Heart right ventricle (tissue), 16 donors: Measurements from ENCODE around the gene BAIAP2L2. TPM values are rescaled to one million over a fixed set of nuclear protein-coding genes. Genes with fewer than 3 reads are reported as not detected.

Source experiments
- ATAC-seq, 8 donors: fragments of 200-7000 bp; cut with Tn5 transposase; one replicate each; pipeline ENCODE4 v1.9.1; 2020; ENCODE audit warnings: mild to moderate bottlenecking in 8 of 8, moderate library complexity in 8 of 8, moderate number of reproducible peaks in 1 of 8
- DNase-seq, 2 donors: peaks; one replicate each; pipeline ENCODE4 v3.0.0-alpha.2; 2020
- H3K27ac ChIP-seq, 10 donors: fragments of 200-600 bp; sonication (generic) in 2 of 10; one replicate each; pipeline versions ENCODE4 v1.5.0 to v1.8.0; 2020 to 2022; ENCODE audit warnings: mild to moderate bottlenecking in 3 of 10
- H3K27me3 ChIP-seq, 7 donors: fragments of 200-600 bp; one replicate each; pipeline ENCODE4 v1.8.0; 2021 to 2022; ENCODE audit warnings: mild to moderate bottlenecking in 2 of 7
- H3K36me3 ChIP-seq, 9 donors: fragments of 200-600 bp; sonication (generic) in 1 of 9; one replicate each; pipeline versions ENCODE4 v1.5.0 to v1.8.0; 2020 to 2022; ENCODE audit warnings: mild to moderate bottlenecking in 2 of 9
- H3K4me1 ChIP-seq, 9 donors: fragments of 200-600 bp; sonication (generic) in 1 of 9; one replicate each; pipeline versions ENCODE4 v1.5.0 to v1.8.0; 2020 to 2022; ENCODE audit warnings: mild to moderate bottlenecking in 4 of 9
- H3K4me3 ChIP-seq, 10 donors: fragments of 200-600 bp; sonication (generic) in 2 of 10; one replicate each; pipeline versions ENCODE4 v1.5.0 to v1.8.0; 2020 to 2022; ENCODE audit warnings: mild to moderate bottlenecking in 7 of 10, moderate library complexity in 2 of 10
- H3K9me3 ChIP-seq, 11 donors: fragments of 200-600 bp in 10 of 11; sonication (generic) in 2 of 11; one replicate each; pipeline versions ENCODE4 v1.5.0 to v1.8.0; 2013 to 2022; ENCODE audit warnings: mild to moderate bottlenecking in 2 of 11, control low read depth in 1 of 11, moderate library complexity in 1 of 11
- WGBS, 2 donors: extraction: QIAGEN DNeasy Blood & Tissue Kit; methylation state at CpG; one replicate each; pipeline ENCODE4 v1.1.7; 2013; ENCODE audit warnings: inconsistent platforms in 1 of 2; 5-methylcytosine and 5-hydroxymethylcytosine counted together
- intact Hi-C, 10 donors: fragments of 100-400 bp; cut with DNase I; formaldehyde crosslinking; loops; one replicate each; pipeline versions ENCODE4 v1.11.1 to v1.14.2; 2022
- polyA plus RNA-seq, 2 donors: library from polyadenylated mRNA; stranded (reverse); fragments of 200-250 nt; gene quantifications; one replicate each; pipeline ENCODE4 v1.2.3, GENCODE V29; 2013
- total RNA-seq, 10 donors: library from RNA; stranded (reverse); fragmentation: NEBNext Ultra II Directional in 3 of 10; extraction: Animal tissue kit (Norgen Biotek cat#: 25700) in 3 of 10; gene quantifications; one replicate each; pipeline versions ENCODE4 v1.2.1 to v1.2.4, GENCODE V29; 2021 to 2023
- TF ChIP-seq, protein P1 (sequence below), 9 donors: fragments of 200-600 bp; sonication (generic) in 2 of 9; IDR thresholded peaks; one replicate each; pipeline versions ENCODE4 v1.5.0 to v1.8.0; 2021 to 2022; ENCODE audit warnings: antibody characterized with exemption in 9 of 9, mild to moderate bottlenecking in 5 of 9, moderate library complexity in 1 of 9
- donor health status: Arrhythmogenic right ventricular cardiomyopathy.
- donor health status: ischemic (EF 13 %, LVEDD 7.1; RV severe dilation, severe dysfunction).
- donor health status: healthy with polysubstance abuse.
- donor health status: DM: no; HTN: yes; CAD: no.
- donor health status: DM: no; HTN: no; CAD: no.
- donor health status: ischemic (EF 25% LVEDD 6.9; RV normal size, moderate dysfunction).
- donor health status: ischemic (EF 25% LVEDD 5.7; RV mildly dilated, moderate dysfunction).
- donor health status: healthy.
- donor health status: DM: yes; HTN: yes; CAD: no.
- donor health status: Ischemic cardiomyopathy.
- donor health status: ischemic (EF 35%, LVEDD 5.7; RV mildly dilated, moderate dysfunction).
- donor health status: nonischemic (EF 11% LVEDD 7.7; RV severe dilation, severe dysfunction).
- donor health status: DM: yes; HTN: yes; CAD: no.
- donor health status: PGD.
- donor health status: ischemic (EF 29% LVEDD 5.4; RV normal size, mild dysfunction).
- donor health status: nonischemic (EF 23%, LVEDD 6.1; RV moderate dilation, normal function).

Gene BAIAP2L2
- total and polyA plus RNA-seq, 12 donors = 0.12 to 0.37 (median 0.21) TPM; not detected in 4

- peaks cover 0 to 11% (median 0%) of the 10 kb centered on the region in 9 donors for H3K4me1 ChIP-seq
- ATAC-seq (peak in 1 of 8 donors; percentile 44), DNase-seq (no peak)
- no peak overlapping the region for H3K4me3 ChIP-seq
- TF ChIP-seq, protein P1, sequence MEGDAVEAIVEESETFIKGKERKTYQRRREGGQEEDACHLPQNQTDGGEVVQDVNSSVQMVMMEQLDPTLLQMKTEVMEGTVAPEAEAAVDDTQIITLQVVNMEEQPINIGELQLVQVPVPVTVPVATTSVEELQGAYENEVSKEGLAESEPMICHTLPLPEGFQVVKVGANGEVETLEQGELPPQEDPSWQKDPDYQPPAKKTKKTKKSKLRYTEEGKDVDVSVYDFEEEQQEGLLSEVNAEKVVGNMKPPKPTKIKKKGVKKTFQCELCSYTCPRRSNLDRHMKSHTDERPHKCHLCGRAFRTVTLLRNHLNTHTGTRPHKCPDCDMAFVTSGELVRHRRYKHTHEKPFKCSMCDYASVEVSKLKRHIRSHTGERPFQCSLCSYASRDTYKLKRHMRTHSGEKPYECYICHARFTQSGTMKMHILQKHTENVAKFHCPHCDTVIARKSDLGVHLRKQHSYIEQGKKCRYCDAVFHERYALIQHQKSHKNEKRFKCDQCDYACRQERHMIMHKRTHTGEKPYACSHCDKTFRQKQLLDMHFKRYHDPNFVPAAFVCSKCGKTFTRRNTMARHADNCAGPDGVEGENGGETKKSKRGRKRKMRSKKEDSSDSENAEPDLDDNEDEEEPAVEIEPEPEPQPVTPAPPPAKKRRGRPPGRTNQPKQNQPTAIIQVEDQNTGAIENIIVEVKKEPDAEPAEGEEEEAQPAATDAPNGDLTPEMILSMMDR (IDR thresholded peaks at IDR 0.05) = peak in 7 of 9 donors; percentile 22 to 40 (median 31)
- no peaks in the 10 kb centered on the region for H3K9me3 ChIP-seq
- H3K27ac ChIP-seq = no peak overlapping the region
- H3K27me3 ChIP-seq = no peaks in the 10 kb centered on the region
- intact Hi-C loops = loop anchor here in 3 of 10 donors (5.0 to 10.0 kb wide), 2 partner anchors 49 to 52 kb away; partner anchors contain the start of gene PICK1 (in 1 of the 3)
- 75 to 77% methylated on average over 6 of the region's 6 CpGs for WGBS, 2 donors
- no peaks in the 10 kb centered on the region for H3K36me3 ChIP-seq
These were observed 6.4 kb downstream of the BAIAP2L2 start for GRCh38 chr22:38104084-38104483.

DNA sequence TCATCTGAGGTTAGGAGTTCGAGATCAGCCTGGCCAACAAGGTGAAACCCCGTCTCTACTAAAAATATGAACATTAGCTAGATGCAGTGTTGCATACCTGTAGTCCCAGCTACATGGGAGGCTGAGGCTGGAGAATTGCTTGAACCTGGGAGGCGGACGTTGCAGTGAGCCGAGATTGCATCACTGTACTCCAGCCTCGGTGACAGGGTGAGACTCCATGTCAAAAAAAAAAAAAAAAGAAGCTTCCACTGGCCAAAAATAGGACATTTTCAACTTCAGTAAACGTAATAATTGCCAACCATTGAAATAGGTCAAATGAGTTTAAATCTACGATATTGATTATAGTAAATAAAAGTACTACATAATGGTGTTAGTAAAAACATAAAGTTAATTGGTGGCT lies 6.8 kb downstream of the BAIAP2L2 start:
- Histone ChIP-seq H3K27ac (no peak overlapping the region), H3K4me3 (no peak overlapping the region), H3K9me3 (no peaks in the 10 kb centered on the region), H3K36me3 (no peaks in the 10 kb centered on the region), H3K27me3 (no peaks in the 10 kb centered on the region), H3K4me1 (peaks cover 0 to 14% (median 0%) of the 10 kb centered on the region in 9 donors)
- ATAC-seq = no peak
- WGBS, 2 donors = 68 to 85% methylated on average over 8 of the region's 8 CpGs
- intact Hi-C loops = loop anchor here in 3 of 10 donors (5.0 to 10.0 kb wide), 2 partner anchors 49 to 51 kb away; partner anchors contain the start of gene PICK1 (in 1 of the 3)
- TF ChIP-seq, protein P1 (IDR thresholded peaks at IDR 0.05) = no peak
- DNase-seq = no peak

DNA sequence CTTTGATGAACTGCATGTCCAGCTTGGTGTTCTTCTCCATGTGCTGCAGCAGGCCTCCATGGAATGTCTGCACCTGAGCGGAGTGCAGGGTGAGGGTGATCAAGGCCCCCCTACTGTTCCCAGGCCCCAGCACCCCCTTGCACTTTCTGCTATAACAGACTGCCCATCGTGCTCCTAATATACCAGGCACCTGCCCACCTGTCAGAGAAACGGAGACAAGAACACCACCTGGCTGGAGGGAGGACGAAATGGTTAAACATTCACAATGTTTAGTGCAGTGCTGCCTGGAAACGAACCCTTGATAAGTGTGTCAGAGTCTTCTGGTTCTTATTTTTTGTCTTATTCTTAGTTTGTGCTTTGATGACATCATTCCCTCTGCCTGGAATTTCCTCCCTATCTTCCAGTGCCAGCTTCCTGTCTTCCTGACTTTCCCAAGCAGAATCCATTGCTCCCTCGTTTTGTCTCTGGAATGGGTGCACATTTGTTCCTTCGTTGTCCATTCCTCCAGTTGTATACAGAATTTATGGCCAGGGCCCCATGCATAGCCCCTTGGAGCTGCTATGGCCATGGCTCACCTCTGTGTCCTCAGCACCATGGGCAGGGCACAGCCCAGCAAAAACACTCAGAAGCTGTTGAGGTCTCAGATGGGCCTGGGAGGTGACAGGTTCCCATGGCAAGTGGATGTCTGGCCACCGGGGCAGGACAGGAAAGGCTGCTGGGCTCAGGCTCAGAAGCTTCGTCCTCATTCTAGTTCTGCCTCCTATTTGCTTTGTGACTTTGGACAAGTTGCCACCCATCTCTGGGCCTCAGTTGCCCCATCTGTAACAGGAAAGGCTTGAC lies 11.9 kb downstream of the BAIAP2L2 start:
- peaks cover 0 to 13% (median 0%) of the 10 kb centered on the region in 9 donors for H3K4me1 ChIP-seq
- H3K4me3 ChIP-seq = no peak overlapping the region
- H3K27me3 ChIP-seq = no peaks in the 10 kb centered on the region
- intact Hi-C loops = no loop called here
- no peak for DNase-seq
- peak overlapping the region in 1 of 10 donors; percentile 11 for H3K27ac ChIP-seq
- peak in 5 of 8 donors; percentile 36 to 61 (median 59) for ATAC-seq
- H3K36me3 ChIP-seq = no peaks in the 10 kb centered on the region
- TF ChIP-seq, protein P1 (IDR thresholded peaks at IDR 0.05) = no peak
- no peaks in the 10 kb centered on the region for H3K9me3 ChIP-seq
- 62 to 69% methylated on average over 9 of the region's 9 CpGs for WGBS, 2 donors

- Histone ChIP-seq H3K27ac (peak overlapping the region in 1 of 10 donors; percentile 11), H3K36me3 (no peaks in the 10 kb centered on the region), H3K27me3 (no peaks in the 10 kb centered on the region), H3K9me3 (no peaks in the 10 kb centered on the region), H3K4me3 (no peak overlapping the region), H3K4me1 (peaks cover 0 to 13% (median 0%) of the 10 kb centered on the region in 9 donors)
- ATAC-seq (peak in 5 of 8 donors; percentile 21 to 56 (median 30)), DNase-seq (no peak)
- 40 to 43% methylated on average over 30 to 32 of the region's 32 CpGs for WGBS, 2 donors
- intact Hi-C loops = no loop called here
- TF ChIP-seq, protein P1 (IDR thresholded peaks at IDR 0.05) = peak in 5 of 9 donors; percentile 16 to 38 (median 33)
These were observed 12.7 kb downstream of the BAIAP2L2 start for GRCh38 chr22:38097557-38098409.
